WERI-Rb-1 (cell line): ENCODE results near the gene PRR14L.
"Not testable (repeated sequence)": the region's sequence is repeated elsewhere in the genome, so short reads cannot be mapped to it uniquely, and the experiment has no call there.

Experiments used
- DNase-seq: peaks from one replicate; pipeline ENCODE4 v3.0.0-alpha.2; 2020
- H3K27ac ChIP-seq: fragments of 250-450 bp; sonication (Bioruptor Pico); 2 replicates; pipeline ENCODE4 v1.5.1; 2020; ENCODE audit warnings: mild to moderate bottlenecking, moderate library complexity
- H3K27me3 ChIP-seq: fragments of 250-450 bp; sonication (Bioruptor Pico); 2 replicates; pipeline ENCODE4 v1.5.1; 2021; ENCODE audit warnings: mild to moderate bottlenecking, low read depth, moderate library complexity; ENCODE audit not compliant: insufficient read depth, severe bottlenecking
- H3K36me3 ChIP-seq: fragments of 250-450 bp; sonication (Bioruptor Pico); 2 replicates; pipeline ENCODE4 v1.5.1; 2020; ENCODE audit warnings: mild to moderate bottlenecking, moderate library complexity
- H3K4me3 ChIP-seq: 2 replicates; pipeline ENCODE4 v1.5.1; 2011; ENCODE audit warnings: low read depth, mild to moderate bottlenecking, control low read depth, low read length
- H3K9me3 ChIP-seq: fragments of 250-450 bp; sonication (Bioruptor Pico); 2 replicates; pipeline ENCODE4 v1.5.1; 2021; ENCODE audit warnings: mild to moderate bottlenecking, moderate library complexity; ENCODE audit not compliant: severe bottlenecking
- CTCF ChIP-seq: IDR thresholded peaks from 2 replicates; pipeline ENCODE4 v1.5.1; 2011; ENCODE audit warnings: low read depth, mild to moderate bottlenecking, control low read depth, inconsistent platforms, low read length

PRR14L gene

GRCh38 chr22:31743871-31744270 lies 6.1 kb downstream of the PRR14L start:
- H3K27me3 ChIP-seq: no peaks in the 10 kb centered on the region
- TF ChIP-seq CTCF: no peak

GRCh38 chr22:31742682-31743081 lies 7.2 kb downstream of the PRR14L start:
- DNase-seq: no peak
- peaks cover 22% of the 10 kb centered on the region for H3K36me3 ChIP-seq
- no peaks in the 10 kb centered on the region for H3K9me3 ChIP-seq
- H3K27me3 ChIP-seq: no peaks in the 10 kb centered on the region
- H3K27ac ChIP-seq: no peak overlapping the region
- no peak for TF ChIP-seq CTCF
- no peak overlapping the region for H3K4me3 ChIP-seq

More at GRCh38 chr22:31743871-31744270, 6.1 kb downstream of the PRR14L start:
- peaks cover 16% of the 10 kb centered on the region for H3K36me3 ChIP-seq
- no peak for DNase-seq
- H3K9me3 ChIP-seq: no peaks in the 10 kb centered on the region
- H3K27ac ChIP-seq: no peak overlapping the region
- H3K4me3 ChIP-seq: no peak overlapping the region

GRCh38 chr22:31742115-31742514 lies 7.8 kb downstream of the PRR14L start:
- Histone ChIP-seq H3K27ac (no peak overlapping the region), H3K4me3 (no peak overlapping the region), H3K9me3 (no peaks in the 10 kb centered on the region), H3K27me3 (no peaks in the 10 kb centered on the region), H3K36me3 (peaks cover 18% of the 10 kb centered on the region)
- no peak for TF ChIP-seq CTCF
- no peak for DNase-seq

GRCh38 chr22:31740314-31740713 lies 9.6 kb downstream of the PRR14L start:
- DNase-seq, H3K27me3 ChIP-seq, H3K9me3 ChIP-seq, H3K4me3 ChIP-seq, H3K27ac ChIP-seq: not testable (repeated sequence)
- peaks cover 12% of the 10 kb centered on the region for H3K36me3 ChIP-seq

- Histone ChIP-seq H3K27ac (no peak overlapping the region), H3K36me3 (peaks cover 12% of the 10 kb centered on the region)
These were observed 10.1 kb downstream of the PRR14L start for GRCh38 chr22:31739795-31740201.

GRCh38 chr22:31738566-31738965 lies 11.4 kb downstream of the PRR14L start:
- TF ChIP-seq CTCF: no peak
- H3K27me3 ChIP-seq: no peaks in the 10 kb centered on the region
- peaks cover 12% of the 10 kb centered on the region for H3K36me3 ChIP-seq
- no peak for DNase-seq
- H3K27ac ChIP-seq: no peak overlapping the region
- no peaks in the 10 kb centered on the region for H3K9me3 ChIP-seq
- no peak overlapping the region for H3K4me3 ChIP-seq

More at GRCh38 chr22:31739795-31740201, 10.1 kb downstream of the PRR14L start:
- H3K9me3 ChIP-seq: no peaks in the 10 kb centered on the region
- no peak overlapping the region for H3K4me3 ChIP-seq
- TF ChIP-seq CTCF: no peak
- no peak for DNase-seq
- no peaks in the 10 kb centered on the region for H3K27me3 ChIP-seq
